HG03135 (cell line): ENCODE results near the gene ADORA2B.
"Not testable (repeated sequence)": the region's sequence is repeated elsewhere in the genome, so short reads cannot be mapped to it uniquely, and the experiment has no call there.

ENCODE experiments used
- ATAC-seq: cut with Tn5 transposase; IDR thresholded peaks from one replicate; pipeline ENCODE4 v1.9.1; 2021; ENCODE audit warnings: mild to moderate bottlenecking, moderate library complexity; ENCODE audit not compliant: unreplicated experiment

The ADORA2B gene

DNA sequence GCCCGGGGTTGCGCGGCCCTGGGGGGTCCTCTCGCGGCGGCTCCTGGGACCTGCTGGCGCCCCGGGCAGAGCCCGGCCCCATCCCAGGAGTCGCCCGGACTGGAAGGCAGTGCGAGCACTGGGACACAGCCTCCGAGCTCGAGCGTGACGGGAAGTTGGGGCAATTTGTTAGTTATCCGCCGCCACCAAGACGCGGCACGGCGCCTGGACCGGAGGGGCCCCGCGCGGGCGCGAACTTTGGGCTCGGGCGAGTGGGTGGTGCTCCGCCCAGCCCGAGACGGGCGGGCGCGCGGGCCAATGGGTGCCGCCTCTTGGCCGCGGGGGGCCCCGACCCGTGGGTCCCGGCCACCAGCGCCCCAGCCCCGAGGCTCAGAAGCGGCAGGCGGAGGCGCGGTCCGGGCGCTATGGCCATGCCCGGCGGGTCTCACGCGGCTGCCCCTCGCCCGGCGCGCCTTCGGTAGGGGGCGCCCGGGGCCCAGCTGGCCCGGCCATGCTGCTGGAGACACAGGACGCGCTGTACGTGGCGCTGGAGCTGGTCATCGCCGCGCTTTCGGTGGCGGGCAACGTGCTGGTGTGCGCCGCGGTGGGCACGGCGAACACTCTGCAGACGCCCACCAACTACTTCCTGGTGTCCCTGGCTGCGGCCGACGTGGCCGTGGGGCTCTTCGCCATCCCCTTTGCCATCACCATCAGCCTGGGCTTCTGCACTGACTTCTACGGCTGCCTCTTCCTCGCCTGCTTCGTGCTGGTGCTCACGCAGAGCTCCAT is at the start of gene ADORA2B:
TSS of gene ADORA2B (plus strand) at position 372 of the 768 bp plus-strand sequence. CDS start at position 491, 119 bp downstream.
- peak; percentile 50 for ATAC-seq

DNA sequence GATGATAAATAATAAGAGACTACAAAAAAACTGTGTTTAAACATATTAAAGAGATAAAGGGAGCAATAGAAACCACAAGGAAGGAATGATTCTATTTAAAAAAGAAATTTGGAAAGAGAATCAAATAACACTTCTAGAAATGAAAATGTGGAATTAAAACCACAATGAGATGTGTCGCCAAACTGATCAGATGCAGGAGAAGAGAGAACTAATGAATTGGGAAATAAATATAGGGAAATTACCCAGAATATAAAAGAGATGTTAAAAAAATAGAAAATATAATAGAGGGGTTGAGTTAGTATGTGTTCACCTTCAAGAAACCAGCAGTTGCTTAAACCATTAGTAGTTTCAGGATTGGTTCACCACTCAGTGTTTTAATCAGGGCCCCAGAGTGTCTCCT is 48.7 kb upstream of the ADORA2B start:
- no peak for ATAC-seq

DNA sequence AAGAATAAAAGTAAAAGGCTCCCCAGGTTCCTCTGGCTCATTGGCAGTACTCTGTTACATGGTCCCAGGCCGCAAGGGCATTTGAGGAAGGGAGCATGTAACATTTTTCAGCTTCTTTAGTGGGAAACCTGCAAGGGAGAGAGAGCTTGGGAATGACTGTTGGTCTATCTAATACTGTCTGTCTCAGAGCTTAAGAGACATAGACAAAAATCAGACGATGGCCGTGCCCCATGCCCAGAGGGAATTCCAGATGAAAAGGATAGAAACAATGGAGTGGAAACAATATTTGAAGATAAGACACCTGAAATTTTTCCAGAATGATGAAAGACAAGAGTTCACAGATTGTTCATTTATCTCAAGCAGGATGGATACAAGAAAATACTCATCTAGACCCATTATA is 48.1 kb upstream of the ADORA2B start:
- no peak for ATAC-seq

DNA sequence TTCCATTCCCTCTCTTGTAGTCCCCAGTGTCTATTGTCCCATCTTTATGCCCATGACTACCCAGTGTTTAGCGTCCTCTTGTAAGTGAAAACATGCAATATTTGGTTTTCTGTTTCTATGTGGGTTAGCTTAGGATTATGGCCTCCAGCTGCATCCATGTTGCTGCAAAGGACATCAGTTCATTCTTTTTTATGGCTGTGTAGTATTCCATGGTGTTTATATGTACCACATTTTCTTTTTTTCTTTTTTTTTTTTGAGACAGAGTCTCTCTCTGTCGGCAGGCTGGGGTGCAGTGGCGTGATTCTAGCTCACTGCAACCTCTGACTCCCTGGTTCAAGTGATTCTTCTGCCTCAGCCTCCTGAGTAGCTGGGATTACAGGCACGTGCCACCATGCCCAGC is 45.3 kb upstream of the ADORA2B start:
- ATAC-seq, result not testable (repeated sequence)

DNA sequence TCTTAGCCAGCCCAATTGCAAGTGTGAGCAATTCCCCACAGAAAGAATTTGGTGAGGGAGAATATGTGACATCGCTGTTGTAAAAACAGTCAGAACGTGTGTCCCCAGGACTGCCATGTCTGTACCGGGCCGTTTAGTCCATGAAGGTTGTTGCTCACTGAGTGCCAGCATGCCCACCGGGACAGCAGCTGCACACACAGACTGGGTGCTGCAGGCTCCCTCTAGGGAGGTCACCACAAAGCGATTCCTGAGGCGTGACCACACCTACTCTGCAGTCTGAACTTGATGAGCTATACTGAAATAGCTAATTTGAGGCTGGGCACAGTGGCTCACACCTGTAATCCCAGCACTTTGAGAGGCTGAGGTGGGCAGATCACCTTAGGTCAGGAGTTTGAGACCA is 44.1 kb upstream of the ADORA2B start:
- no peak for ATAC-seq

DNA sequence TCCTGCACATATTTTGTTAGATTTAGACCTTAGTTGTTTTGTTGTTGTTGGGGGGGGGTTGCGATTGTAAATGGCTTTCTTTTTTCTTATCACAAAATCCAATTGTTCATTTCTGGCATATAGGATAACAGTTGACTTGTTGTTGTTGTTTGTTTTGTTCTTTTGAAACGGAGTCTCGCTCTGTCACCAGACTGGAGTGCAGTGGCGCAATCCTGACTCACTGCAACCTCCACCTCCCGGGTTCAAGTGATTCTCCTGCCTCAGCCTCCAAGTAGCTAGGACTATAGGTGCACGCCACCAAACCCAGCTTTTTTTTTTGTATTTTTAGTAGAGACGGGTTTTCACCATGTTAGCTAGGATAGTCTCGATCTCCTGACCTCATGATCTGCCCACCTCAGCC is 39.7 kb upstream of the ADORA2B start:
- ATAC-seq, result not testable (repeated sequence)

DNA sequence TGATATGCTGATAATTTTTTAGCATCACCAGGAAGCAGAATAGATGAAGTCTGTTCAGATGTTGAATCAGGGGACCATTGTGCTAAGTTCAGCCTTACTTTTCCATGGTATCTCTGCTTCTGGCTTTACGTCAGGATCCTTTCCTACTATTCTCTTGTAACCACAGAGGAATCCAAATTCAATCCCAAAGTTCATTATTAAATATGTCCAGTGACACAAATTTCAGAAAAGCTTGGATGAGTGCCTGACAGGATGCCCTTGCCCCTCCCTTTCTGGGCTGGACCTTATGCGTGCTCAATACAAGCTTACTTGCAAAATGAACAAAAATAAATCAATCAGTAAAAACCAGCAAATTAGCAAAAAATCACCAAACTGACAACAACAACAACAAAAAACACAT is 37.6 kb upstream of the ADORA2B start:
- ATAC-seq, result no peak

DNA sequence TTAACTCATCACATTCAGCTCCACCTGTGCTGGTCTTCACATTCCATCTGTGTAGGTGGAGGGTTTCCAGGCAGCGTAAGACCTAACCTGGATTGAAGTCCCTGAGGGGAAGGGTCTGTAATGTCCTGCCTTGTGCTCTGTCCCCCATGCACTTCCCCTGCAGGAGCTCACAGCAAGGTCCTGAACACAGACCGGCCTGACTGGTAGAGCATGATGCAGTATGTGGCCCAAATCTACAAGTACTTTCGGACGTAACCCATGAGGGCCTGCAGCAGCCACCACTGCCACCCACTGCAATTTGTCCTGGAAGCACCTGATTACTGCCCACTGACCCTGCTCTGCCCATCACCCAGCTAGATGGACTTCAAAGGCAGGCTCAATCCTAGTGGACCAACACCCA is 36.6 kb upstream of the ADORA2B start:
- no peak for ATAC-seq

DNA sequence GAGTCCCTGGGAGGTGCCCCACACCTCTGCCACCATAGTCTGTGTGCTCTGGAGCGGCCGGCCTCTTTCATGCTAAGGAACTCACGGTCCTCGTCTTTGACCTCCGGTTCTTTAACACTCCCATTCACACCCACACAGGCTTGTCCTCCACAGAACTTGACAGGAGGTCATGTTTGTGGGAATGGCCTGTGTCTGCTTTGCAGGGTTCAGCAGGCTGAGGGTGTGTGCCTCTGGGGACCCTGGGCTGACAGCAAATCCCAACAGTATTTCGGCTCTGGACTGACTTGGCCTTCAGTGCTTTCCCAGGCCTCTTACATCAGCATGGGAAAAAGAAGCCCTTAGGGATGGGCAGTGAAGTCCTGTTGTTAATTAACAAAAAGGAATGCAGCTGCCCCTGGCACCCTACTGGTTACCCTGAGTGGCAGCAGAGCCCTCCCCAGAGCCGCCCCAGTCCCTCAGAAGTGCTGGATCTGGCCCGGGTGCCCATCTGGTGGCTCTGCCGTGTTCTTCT is 35.4 kb upstream of the ADORA2B start:
- ATAC-seq, result no peak

DNA sequence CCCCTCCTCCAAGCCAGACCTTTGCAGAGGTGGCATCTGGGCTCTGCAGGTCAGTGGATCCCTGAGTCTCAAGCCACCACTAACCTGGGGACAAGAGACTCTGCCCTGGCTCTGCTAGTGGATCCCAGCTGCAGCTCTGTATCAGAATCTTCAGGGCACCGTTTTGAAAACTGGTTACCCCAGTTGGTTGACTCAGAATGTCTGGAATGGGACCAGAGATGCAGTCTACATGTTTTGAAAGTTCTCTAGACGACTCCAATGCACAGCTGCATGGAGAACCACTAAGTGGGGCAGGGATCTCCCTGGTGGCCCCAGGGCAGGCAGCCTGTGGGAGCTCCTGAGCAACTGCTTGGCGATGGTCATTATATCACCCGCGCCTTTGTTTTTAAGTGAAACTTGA is 34.1 kb upstream of the ADORA2B start:
- ATAC-seq, result no peak

DNA sequence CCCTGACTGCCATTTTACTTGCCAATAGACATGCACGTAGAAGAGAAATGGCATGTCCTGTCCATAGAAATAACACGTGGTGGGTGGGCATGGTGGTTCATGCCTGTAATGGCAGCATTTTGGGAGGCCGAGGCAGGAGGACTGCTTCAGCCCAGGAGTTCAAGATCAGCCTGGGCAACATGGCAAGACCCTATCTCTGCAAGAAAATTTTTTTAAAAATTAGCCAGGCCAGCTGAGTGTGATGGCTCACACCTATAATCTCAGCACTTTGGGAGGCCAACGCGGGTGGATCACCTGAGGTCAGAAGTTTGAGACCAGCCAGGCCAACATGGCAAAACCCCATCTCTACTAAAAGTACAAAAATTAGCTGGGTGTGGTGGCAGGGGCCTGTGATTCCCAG is 33.2 kb upstream of the ADORA2B start:
- not testable (repeated sequence) for ATAC-seq

DNA sequence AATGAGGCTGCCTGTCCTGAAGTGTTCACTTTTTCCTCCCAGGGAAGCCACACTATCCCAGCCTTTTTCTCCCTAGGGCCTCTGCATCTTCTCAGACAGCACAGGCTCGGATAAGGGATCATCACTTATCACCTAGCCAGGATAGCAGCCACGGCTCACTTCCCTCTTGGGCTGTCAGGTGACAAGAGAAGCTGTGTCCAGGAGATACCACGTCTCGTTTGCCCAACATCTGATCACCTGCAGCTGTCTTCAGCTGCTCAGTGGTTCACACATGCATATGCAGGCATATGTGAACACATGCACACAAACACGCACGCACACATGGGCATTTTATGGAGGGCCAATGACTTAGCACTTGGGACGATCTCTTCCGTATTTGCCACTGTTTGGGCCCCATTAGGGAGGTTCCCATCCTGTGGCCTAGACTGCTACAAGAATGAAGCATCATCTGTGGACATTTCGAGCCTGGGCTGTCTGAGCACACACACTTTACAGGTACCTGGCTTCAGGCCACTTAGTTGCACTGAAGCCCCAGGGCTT is 32.4 kb upstream of the ADORA2B start:
- no peak for ATAC-seq

DNA sequence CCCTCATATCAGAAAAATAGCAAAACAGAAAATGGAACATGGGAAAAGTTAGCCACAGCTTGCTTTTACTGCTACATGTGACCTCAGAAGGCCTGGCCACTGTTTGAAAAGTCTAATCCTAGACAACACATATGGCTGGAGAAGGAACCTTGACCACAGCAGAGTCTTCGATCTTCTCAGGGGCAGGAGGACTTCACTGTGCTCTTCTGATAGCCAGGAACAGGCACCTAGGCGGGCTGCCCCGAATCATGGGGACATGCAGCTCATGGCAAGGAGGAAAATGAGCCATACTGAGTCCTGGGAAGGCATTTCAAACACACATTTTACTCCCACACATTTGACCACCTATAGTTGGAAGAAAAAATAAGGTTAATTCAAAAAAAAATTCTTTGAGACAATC is 31.1 kb upstream of the ADORA2B start:
- no peak for ATAC-seq

DNA sequence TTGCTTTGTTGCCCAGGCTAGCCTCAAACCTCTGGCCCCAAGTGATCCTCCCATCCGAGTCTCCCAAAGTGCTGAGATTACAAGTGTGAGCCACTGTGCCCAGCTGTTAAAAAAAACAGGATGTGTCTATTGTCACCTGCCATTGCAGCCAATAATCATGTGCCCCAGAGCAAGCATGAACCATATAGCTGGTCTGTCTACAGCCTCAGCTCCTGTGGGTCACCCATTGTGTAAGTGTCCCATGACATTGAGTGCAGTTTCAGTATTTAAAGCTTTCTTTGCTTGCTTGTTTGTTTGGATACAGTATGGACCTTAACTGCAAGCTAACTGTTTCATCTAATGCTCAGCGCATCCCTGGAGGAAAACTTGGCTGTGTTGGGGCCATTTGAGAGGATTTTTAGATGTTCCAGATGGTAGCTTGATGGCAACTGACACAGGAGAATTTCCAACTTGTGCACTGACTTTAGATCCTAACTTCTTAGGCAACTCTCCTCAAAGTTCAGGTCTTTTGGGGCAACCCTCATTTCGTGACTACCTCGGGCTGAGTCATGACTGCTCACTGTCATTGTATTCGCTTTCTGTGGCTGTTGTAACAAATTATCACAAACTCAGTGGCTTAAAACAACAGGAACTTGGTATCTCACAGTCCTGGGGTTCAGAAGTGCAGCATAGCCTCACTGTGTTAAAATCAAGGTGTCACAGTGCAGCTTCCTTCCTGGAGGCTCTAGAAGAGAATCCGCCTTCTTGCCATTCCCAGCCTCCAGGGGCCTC is 30.3 kb upstream of the ADORA2B start:
- no peak for ATAC-seq

DNA sequence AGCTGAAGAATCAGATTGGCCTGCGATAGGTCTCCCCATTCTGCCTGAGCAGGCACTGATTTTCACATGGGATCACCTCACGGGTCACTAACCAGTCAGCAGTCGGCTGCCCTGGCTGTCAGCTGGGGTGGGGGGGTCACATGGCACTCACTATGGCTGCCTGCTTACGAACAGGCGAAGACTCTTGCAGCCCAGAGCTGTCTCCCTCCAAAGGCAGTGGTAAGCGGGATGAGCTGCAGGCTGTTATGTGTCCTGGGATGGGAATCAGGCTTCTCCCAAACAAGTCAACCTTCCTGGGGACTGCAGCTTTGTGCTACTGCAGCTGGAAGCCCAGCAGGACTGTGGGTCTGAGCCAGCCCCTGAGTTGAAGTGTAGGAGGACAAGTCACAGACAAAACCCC is 29.0 kb upstream of the ADORA2B start:
- ATAC-seq, result no peak

DNA sequence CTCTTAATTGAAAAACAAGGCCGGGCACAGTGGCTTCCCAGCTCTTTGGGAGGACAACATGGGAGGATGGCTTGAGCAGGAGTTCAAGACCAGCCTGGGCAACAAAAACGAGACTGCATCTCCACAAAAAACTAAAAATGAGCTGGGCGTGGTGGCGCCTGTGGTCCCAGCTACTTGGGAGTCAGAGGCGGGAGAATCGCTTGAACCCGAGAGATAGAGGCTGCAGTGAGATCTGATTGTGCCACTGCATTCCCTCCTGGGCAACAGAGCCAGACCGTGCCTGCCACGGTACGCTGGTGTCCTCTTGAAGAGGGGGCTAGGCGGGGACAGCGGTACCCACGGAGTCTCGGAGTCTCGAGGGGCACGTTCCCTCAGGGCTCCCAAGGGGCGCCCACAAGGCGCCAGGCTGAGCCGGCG is 27.9 kb upstream of the ADORA2B start:
- no peak for ATAC-seq

DNA sequence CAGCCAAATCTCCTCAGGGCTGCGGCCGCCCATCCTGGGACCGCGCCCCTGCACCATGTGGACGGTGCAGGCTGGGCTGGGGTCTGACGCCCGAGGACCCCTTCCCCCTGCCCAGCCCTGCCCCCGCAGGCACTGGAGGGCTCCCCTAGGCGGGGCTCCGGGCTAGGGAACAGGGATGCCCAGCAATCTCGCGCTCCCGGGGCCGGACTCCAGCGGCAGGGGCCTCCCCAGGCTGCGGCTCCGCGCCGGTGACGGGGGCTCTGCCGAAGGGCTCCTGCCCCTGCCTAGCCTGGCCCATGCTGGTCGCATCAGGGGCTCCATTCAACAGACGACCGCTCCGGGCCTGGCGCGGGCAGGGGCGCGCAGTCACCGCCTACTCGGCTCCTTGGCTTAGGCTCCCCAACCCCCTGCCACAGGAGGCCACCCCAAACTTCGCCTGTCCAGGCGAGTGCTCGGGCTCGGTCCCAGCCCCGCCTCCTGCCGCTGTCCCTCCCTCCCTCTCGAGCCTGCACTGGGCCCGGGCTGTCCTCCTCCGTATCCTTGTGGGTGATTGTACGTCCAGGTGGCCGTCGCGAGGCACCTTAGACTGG is 27.4 kb upstream of the ADORA2B start:
- no peak for ATAC-seq

DNA sequence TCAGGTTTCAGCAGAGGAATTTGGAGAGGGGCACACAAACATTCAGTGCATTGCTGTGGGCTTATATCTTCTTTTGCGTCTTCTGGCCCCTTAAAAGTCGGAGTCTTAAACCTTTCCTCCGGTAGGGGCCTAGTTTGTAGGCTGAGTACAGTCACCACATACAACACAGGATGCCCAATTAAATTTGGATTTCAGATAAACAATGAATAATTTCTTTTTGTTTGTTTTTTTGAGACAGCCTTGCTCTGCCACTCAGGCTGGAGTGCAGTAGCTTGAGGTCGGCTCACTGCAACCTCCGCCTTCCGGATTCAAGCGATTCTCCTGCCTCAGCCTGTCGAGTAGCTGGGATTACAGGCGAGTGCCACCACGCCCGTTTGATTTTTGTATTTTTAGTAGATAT is 26.7 kb upstream of the ADORA2B start:
- no peak for ATAC-seq

DNA sequence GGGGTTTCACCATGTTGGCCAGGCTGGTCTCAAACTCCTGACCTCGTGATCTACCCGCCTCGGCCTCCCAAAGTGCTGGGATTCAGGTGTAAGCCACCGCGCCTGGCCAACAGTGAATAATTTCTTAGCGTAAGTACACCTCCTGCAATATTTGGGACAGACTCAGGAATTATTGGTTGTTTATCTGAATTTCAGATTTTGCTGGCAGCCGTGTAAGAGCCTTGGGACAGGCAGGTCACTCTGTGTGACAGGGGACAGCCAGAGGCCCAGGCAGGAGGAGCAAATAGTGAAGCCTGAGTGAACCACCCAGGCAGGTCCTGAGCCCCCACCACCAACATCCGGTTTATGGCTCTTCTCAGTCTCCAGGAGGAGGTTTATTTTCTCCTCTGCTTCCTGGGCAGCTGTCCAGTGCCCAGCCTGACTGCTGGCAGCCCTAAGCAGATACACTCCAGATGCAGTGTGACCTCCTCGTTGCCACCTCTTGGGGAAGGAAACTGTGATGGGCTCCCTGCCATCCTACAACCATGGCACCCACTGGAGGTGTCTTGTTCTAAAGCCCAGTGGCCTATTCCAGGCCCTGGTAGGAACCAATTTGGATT is 26.2 kb upstream of the ADORA2B start:
- no peak for ATAC-seq

DNA sequence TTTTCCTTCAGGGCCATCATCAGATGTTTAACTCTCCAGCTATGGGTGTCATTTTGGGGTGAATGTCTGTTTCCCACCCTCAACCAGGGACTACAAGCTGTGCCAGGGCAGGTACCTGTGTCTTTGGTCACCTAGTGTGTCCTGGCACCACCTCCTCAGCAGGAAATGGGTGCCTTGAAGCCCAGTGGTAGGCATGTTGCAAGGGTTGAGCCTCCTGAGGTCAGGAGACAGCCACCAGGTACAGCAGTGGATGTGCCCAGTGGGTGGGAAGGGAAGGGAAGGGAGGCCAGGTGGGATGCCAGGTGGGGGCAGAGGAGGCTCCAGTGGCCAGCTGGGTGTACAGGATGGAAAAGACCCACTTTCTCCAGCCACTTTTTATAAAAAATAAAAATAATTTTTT is 25.5 kb upstream of the ADORA2B start:
- no peak for ATAC-seq

DNA sequence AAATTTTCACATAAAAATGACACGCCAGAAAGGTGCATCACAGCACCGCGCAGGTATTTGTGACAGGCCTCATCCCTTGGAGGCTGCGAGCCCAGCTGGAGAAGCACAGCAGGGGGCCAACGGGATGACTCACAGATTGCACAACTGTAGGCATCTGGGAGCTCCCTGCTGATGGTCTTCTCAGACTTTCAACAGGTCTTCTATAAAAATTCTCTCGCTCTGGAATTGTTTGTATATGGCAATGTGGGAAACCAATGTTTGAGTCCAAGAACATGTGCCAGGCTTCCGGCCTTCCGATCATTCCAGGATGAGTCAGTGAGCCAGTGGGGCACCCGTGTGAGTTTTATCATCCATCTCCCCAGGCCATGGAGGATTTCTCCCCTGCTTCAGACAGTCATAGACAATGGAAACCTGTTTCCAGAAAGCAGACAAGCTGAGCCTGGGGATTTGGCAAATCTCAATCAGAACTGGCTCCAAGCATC is 24.1 kb upstream of the ADORA2B start:
- ATAC-seq, result no peak
